ENCODE measurements around the gene PACS2.

PACS2 gene

GRCh38 chr14:105411017-105411941, 96.7 kb downstream of the PACS2 start:
- peak; percentile 91 for DNase-seq (ENCODE audit: low spot score)
- no peak for TF ChIP-seq CTCF (IDR thresholded peaks at IDR 0.05; ENCODE audit: extremely low read depth, missing control alignments)

GRCh38 chr14:105411985-105412770, 97.6 kb downstream of the PACS2 start:
- TF ChIP-seq CTCF (IDR thresholded peaks at IDR 0.05; ENCODE audit: extremely low read depth, missing control alignments): no peak
- DNase-seq (ENCODE audit: low spot score): no peak

DNA sequence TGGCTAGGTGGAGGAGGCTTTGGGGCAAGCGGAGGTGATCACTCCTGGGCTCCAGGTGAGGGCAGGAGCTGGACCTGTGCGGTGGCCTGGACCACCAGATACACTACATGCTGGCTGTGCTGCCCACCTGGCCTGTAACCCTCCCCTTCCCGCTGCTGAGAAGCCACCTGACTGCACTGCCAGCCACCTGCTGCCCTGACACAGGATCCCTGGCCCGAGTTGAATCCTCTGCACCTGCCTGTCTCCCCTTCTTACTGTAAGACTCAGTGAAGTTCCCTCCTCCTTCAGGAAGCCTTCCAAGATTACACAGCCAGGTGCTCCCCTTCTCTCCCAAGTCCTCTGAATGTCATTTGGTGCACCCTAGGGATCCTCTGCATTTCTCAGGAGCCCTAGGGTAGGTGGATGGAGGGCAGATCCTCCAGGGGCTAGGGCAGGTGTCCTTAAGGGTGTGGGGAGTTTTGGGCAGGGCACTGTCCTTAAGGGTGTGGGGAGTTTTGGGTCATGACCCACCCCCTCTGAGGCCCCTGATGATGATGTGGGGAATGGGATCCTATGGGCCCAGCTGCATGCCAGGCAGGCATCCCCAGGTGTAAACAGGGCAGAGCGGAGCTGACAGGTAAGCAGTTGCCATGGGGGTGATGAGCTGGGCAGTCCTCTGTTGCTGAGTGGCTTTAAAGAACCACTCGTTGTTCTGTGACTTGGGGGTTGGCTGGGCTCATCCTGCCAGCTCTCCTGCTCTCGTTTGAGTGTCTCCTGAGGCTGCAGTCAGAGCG, 98.4 kb downstream of the PACS2 start:
- no peak for DNase-seq (ENCODE audit: low spot score)
- no peak for TF ChIP-seq CTCF (IDR thresholded peaks at IDR 0.05; ENCODE audit: extremely low read depth, missing control alignments)

DNA sequence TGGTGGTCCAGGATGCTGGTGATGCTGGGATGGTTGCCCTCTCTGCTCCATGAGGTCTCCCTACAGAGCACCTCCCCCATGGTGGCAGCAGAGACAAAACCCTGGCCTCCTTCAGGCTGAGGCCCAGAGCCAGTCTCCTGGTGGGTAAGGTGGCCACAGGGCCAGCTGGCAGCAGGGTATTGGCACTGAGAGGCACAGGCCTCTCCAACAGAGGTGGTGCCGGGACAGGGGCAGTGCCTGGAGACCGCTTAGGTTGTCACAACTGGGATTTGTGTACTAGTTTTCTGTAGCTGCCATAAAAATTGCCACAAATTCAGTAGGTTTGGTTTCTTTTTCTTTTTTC, 99.0 kb downstream of the PACS2 start:
- DNase-seq (ENCODE audit: low spot score): no peak
- no peak for TF ChIP-seq CTCF (IDR thresholded peaks at IDR 0.05; ENCODE audit: extremely low read depth, missing control alignments)

DNA sequence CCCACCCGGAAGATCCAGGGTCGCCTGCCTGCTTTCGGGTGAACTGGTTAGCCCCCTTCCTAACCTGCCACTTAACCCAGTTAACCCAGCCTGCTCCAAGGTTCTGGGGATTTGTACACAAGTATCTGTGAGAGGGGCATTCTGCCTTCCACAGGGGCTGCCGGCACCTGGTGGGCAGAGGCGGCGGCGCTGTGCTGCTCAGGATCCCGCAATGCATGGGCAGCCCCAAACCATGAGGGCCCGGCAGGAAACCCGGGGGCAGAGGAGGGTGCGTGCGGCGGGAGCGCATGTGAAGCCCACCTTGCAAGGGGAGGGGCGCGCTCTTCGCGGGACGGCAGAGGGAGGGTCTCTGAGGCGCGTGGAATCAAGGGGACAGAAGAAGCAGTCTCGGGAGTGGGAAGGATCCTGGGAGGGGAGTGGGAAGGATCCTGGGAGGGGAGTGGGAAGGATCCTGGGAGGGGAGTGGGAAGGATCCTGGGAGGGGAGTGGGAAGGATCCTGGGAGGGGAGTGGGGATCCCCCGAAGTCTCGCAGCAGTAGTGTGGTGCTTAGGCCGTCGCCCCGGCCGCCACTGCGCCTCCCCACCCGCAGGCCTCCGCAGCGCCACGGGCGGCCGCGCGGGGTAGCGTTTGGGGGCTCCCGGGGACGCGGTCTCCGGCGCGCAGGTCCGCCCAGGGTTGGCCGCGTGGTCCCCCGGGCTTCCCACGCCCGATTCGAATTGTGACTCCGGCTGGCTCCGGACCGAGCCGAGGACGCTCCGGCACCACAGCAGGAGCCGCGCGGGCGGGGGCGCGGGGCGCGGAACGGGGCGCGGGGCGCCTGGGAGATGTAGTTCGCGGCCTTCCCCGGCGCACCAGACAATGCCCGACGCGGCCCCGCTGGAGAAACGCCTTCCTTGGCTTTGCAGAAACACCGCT, 100.2 kb downstream of the PACS2 start:
- peak; percentile 92 for DNase-seq (ENCODE audit: low spot score)
- TF ChIP-seq CTCF (IDR thresholded peaks at IDR 0.05; ENCODE audit: extremely low read depth, missing control alignments): peak; percentile 81

- TF ChIP-seq CTCF (IDR thresholded peaks at IDR 0.05; ENCODE audit: extremely low read depth, missing control alignments): no peak
- no peak for DNase-seq (ENCODE audit: low spot score)
These were observed 101.2 kb downstream of the PACS2 start for GRCh38 chr14:105415481-105416428.
